Activated naive CD4-positive, alpha-beta T cell treated with anti-CD3 and anti-CD28 coated beads, Interleukin-2, amount 50 U/mL, for 16 hours (primary cell): ENCODE data around the gene MORC1.

Experiments used
- DNase-seq: peaks from one replicate; pipeline ENCODE4 v3.0.0-alpha.2; 2020

The MORC1 gene

DNA sequence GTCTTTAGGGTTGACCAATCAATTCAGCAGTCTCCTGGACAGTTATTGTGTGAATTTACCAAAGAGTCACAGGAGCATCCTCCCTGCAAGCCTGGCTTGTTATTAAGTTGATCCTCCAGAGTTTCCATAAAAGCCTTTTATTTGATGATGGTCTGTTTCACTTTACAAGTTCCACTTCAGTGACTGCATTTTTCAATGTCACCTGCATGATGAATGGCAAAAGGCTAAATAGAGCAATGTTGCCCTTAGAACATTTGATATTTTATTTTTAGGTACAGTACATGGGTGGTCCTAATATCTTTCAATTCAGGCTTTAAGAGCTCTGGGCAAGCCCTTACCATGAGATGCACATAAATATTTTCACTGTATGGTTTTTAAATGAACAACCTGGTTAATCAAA is 186.9 kb downstream of the MORC1 start:
- DNase-seq = no peak

- DNase-seq = no peak
Observed at GRCh38 chr3:108918866-108919265, 199.1 kb downstream of the MORC1 start.

GRCh38 chr3:108914774-108915641 is 202.9 kb downstream of the MORC1 start:
- peak; percentile 53 for DNase-seq

DNA sequence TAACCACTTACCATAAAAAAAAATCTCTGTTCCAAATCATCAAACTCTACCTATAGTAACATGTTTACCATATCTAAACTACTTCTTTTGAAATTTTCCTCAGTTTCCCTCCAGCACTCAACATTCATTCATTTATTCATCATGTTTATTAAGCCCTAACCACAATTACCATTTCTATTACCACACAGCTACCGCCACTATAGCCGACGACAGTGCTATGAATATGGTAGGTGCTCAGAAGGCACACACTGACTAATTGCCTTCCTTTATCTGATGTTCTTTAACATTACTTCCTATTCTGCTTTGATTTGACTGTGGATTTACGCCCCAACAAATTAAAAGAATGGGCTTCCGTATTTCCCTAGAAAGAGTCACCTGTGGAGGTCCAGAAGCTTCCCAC is 208.1 kb downstream of the MORC1 start:
- no peak for DNase-seq
